Measurements from ENCODE around the gene CYP2D6.
"Not testable (repeated sequence)": the region's sequence is repeated elsewhere in the genome, so short reads cannot be mapped to it uniquely, and the experiment has no call there.

Gene CYP2D6

GRCh38 chr22:42127606-42128005 is 3.0 kb downstream of the CYP2D6 start:
- DNase-seq (ENCODE audit: low read depth) = no peak
- TF ChIP-seq, protein P1, sequence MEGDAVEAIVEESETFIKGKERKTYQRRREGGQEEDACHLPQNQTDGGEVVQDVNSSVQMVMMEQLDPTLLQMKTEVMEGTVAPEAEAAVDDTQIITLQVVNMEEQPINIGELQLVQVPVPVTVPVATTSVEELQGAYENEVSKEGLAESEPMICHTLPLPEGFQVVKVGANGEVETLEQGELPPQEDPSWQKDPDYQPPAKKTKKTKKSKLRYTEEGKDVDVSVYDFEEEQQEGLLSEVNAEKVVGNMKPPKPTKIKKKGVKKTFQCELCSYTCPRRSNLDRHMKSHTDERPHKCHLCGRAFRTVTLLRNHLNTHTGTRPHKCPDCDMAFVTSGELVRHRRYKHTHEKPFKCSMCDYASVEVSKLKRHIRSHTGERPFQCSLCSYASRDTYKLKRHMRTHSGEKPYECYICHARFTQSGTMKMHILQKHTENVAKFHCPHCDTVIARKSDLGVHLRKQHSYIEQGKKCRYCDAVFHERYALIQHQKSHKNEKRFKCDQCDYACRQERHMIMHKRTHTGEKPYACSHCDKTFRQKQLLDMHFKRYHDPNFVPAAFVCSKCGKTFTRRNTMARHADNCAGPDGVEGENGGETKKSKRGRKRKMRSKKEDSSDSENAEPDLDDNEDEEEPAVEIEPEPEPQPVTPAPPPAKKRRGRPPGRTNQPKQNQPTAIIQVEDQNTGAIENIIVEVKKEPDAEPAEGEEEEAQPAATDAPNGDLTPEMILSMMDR (IDR thresholded peaks at IDR 0.05; ENCODE audit: insufficient read depth, low read depth, low read length, missing control alignments) = no peak
- H3K4me3 ChIP-seq (ENCODE audit: low read length) = no peak overlapping the region

DNA sequence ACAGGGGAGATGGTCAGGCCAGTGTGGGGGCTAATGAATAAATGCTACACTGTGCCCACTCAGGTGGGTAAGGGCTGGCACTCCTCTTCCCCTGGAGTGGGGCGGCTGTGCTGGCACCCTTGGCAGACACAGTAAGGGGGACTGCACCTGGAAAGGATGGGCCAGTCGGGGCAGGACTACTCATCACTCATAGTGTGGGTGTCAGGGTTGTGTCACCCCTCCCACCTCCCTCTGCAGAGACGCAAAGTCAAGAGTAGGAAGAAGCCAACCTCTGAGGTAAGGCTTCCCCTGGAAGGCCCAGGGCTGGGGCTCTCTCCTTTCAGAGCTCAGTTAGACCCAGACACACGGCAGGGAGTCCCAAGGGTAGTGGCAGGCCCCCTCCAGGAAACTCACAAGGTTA is 7.1 kb downstream of the CYP2D6 start:
- not testable (repeated sequence) for DNase-seq (ENCODE audit: low read depth); H3K4me3 ChIP-seq (ENCODE audit: low read length)

GRCh38 chr22:42120231-42121021 is 10.2 kb downstream of the CYP2D6 start:
- DNase-seq (ENCODE audit: low read depth) = peak; percentile 23

GRCh38 chr22:42116848-42117424 is 13.7 kb downstream of the CYP2D6 start:
- H3K4me3 ChIP-seq (ENCODE audit: low read length) = no peak overlapping the region
- no peak for DNase-seq (ENCODE audit: low read depth)
- TF ChIP-seq, protein P1 (IDR thresholded peaks at IDR 0.05; ENCODE audit: insufficient read depth, low read depth, low read length, missing control alignments) = no peak

More at GRCh38 chr22:42120231-42121021, 10.2 kb downstream of the CYP2D6 start:
- not testable (repeated sequence) for H3K4me3 ChIP-seq (ENCODE audit: low read length)

GRCh38 chr22:42115420-42115830 is 15.2 kb downstream of the CYP2D6 start:
- DNase-seq (ENCODE audit: low read depth); H3K4me3 ChIP-seq (ENCODE audit: low read length): not testable (repeated sequence)

DNA sequence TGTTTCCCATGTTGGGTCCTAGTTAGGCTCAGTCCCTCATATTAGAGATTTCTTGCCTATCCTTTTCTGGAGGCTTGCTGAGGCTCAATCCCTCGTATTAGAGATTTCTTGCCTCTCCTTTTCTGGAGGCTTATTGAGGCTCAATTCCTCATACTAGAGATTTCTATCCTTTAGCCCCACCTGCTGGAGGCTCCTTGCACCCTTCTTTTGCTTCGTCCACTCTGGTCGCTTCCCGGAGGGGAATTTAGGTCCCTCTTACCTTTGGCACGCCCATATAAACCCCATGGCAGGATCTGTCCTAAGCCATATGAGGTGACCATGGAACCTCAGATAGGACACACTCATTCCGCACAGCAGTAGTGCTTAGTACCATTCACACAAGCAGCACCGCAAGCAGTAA is 15.9 kb downstream of the CYP2D6 start:
- TF ChIP-seq, protein P1 (IDR thresholded peaks at IDR 0.05; ENCODE audit: insufficient read depth, low read depth, low read length, missing control alignments) = no peak
- DNase-seq (ENCODE audit: low read depth) = no peak
- no peak overlapping the region for H3K4me3 ChIP-seq (ENCODE audit: low read length)

GRCh38 chr22:42112793-42113192 is 17.8 kb downstream of the CYP2D6 start:
- not testable (repeated sequence) for H3K4me3 ChIP-seq (ENCODE audit: low read length); DNase-seq (ENCODE audit: low read depth)

GRCh38 chr22:42111798-42112197 is 18.8 kb downstream of the CYP2D6 start:
- no peak overlapping the region for H3K4me3 ChIP-seq (ENCODE audit: low read length)
- TF ChIP-seq, protein P1 (IDR thresholded peaks at IDR 0.05; ENCODE audit: insufficient read depth, low read depth, low read length, missing control alignments) = no peak
- no peak for DNase-seq (ENCODE audit: low read depth)

GRCh38 chr22:42108848-42109247 is 21.8 kb downstream of the CYP2D6 start:
- DNase-seq (ENCODE audit: low read depth) = no peak
- H3K4me3 ChIP-seq (ENCODE audit: low read length) = no peak overlapping the region
- TF ChIP-seq, protein P1 (IDR thresholded peaks at IDR 0.05; ENCODE audit: insufficient read depth, low read depth, low read length, missing control alignments) = no peak

- DNase-seq (ENCODE audit: low read depth); H3K4me3 ChIP-seq (ENCODE audit: low read length): not testable (repeated sequence)
Measured at GRCh38 chr22:42104332-42104860, 26.2 kb downstream of the CYP2D6 start.
